Hepatocyte (in vitro differentiated cells): ENCODE results near the gene TMEM51.

Experiments
- CTCF ChIP-seq: fragments of 200-600 bp; sonication (generic); IDR thresholded peaks from 2 replicates; pipeline ENCODE4 v1.5.1; 2016; ENCODE audit warnings: antibody characterized with exemption, mild to moderate bottlenecking; ENCODE audit not compliant: poor library complexity
- EZH2phosphoT487 ChIP-seq: fragments of 200-600 bp; sonication (generic); IDR thresholded peaks from one replicate; pipeline ENCODE4 v1.6.1; 2018; ENCODE audit warnings: antibody characterized with exemption, mild to moderate bottlenecking, low read depth, moderate library complexity; ENCODE audit not compliant: unreplicated experiment, severe bottlenecking

- TF ChIP-seq CTCF: no peak
- TF ChIP-seq EZH2phosphoT487: no peak
Observed at GRCh38 chr1:15128077-15128476, 25.5 kb upstream of the TMEM51 start.
